H9 (cell line): Measurements from ENCODE around the gene ITGA7. TPM values are rescaled to one million over a fixed set of nuclear protein-coding genes. Genes with fewer than 3 reads are reported as not detected.

Source experiments
- DNase-seq: peaks from one replicate; pipeline ENCODE4 v3.0.0-alpha.2; 2017
- H2AFZ ChIP-seq: one replicate; pipeline ENCODE4 v1.6.1; 2013; ENCODE audit warnings: mild to moderate bottlenecking, low read length, control low read depth, moderate library complexity
- H2AK5ac ChIP-seq: 2 replicates; pipeline ENCODE4 v1.6.1; 2013; ENCODE audit warnings: low read length, control low read depth, mixed read lengths; ENCODE audit not compliant: insufficient read length
- H2BK120ac ChIP-seq: one replicate; pipeline ENCODE4 v1.6.1; 2013; ENCODE audit warnings: low read depth, mild to moderate bottlenecking, low read length, control low read depth, inconsistent platforms; ENCODE audit not compliant: poor library complexity, severe bottlenecking
- H2BK12ac ChIP-seq: 2 replicates; pipeline ENCODE4 v1.6.1; 2013; ENCODE audit warnings: low read length, control low read depth, mixed read lengths, low read depth; ENCODE audit not compliant: insufficient read length
- H2BK15ac ChIP-seq: 2 replicates; pipeline ENCODE4 v1.6.1; 2013; ENCODE audit warnings: low read depth, low read length, control low read depth
- H2BK20ac ChIP-seq: one replicate; pipeline ENCODE4 v1.6.1; 2013; ENCODE audit warnings: low read depth, mild to moderate bottlenecking, low read length, control low read depth, inconsistent platforms; ENCODE audit not compliant: poor library complexity, severe bottlenecking
- H2BK5ac ChIP-seq: 2 replicates; pipeline ENCODE4 v1.6.1; 2013; ENCODE audit warnings: low read length, control low read depth, mixed read lengths; ENCODE audit not compliant: insufficient read length
- H3K14ac ChIP-seq: 2 replicates; pipeline ENCODE4 v1.6.1; 2013; ENCODE audit warnings: low read length, control low read depth; ENCODE audit not compliant: insufficient read depth
- H3K18ac ChIP-seq: 2 replicates; pipeline ENCODE4 v1.6.1; 2013; ENCODE audit warnings: low read depth, mild to moderate bottlenecking, mixed read lengths, low read length, control low read depth; ENCODE audit not compliant: insufficient read length
- H3K23ac ChIP-seq: 2 replicates; pipeline ENCODE4 v1.6.1; 2013; ENCODE audit warnings: low read length, control low read depth, mixed read lengths, low read depth; ENCODE audit not compliant: insufficient read length
- H3K23me2 ChIP-seq: 2 replicates; pipeline ENCODE4 v1.6.1; 2013; ENCODE audit warnings: low read depth, mild to moderate bottlenecking, mixed read lengths, low read length, control low read depth; ENCODE audit not compliant: insufficient read length, poor library complexity, severe bottlenecking
- H3K27ac ChIP-seq: 2 replicates; pipeline ENCODE4 v1.5.1; 2013; ENCODE audit warnings: low read length, control low read depth, mixed read lengths, low read depth; ENCODE audit not compliant: insufficient read length
- H3K27me3 ChIP-seq: 2 replicates; pipeline ENCODE4 v1.6.1; 2013; ENCODE audit warnings: low read length, control low read depth, inconsistent platforms; ENCODE audit not compliant: insufficient read depth
- H3K4ac ChIP-seq: 2 replicates; pipeline ENCODE4 v1.6.1; 2013; ENCODE audit warnings: low read depth, mild to moderate bottlenecking, control low read depth, inconsistent platforms, low read length, moderate library complexity
- H3K4me1 ChIP-seq: 2 replicates; pipeline ENCODE4 v1.6.1; 2013; ENCODE audit warnings: low read length, control low read depth, inconsistent platforms; ENCODE audit not compliant: insufficient read depth
- H3K4me2 ChIP-seq: 2 replicates; pipeline ENCODE4 v1.6.1; 2013; ENCODE audit warnings: low read length, control low read depth, mixed read lengths; ENCODE audit not compliant: insufficient read length, insufficient read depth
- H3K56ac ChIP-seq: 2 replicates; pipeline ENCODE4 v1.6.1; 2013; ENCODE audit warnings: low read depth, mild to moderate bottlenecking, mixed read lengths, low read length, control low read depth; ENCODE audit not compliant: insufficient read length
- H3K79me1 ChIP-seq: 2 replicates; pipeline ENCODE4 v1.6.1; 2013; ENCODE audit warnings: low read depth, mild to moderate bottlenecking, moderate library complexity, low read length, control low read depth, inconsistent platforms; ENCODE audit not compliant: insufficient read depth, poor library complexity, severe bottlenecking
- H3K79me2 ChIP-seq: 2 replicates; pipeline ENCODE4 v1.6.1; 2013; ENCODE audit warnings: low read length, control low read depth, inconsistent platforms; ENCODE audit not compliant: insufficient read depth
- H3K9ac ChIP-seq: 2 replicates; pipeline ENCODE4 v1.6.1; 2013; ENCODE audit warnings: low read length, control low read depth, mixed read lengths; ENCODE audit not compliant: insufficient read length; ENCODE audit errors: extremely low read depth
- H3K9me3 ChIP-seq: one replicate; pipeline ENCODE4 v1.6.1; 2013; ENCODE audit warnings: low read depth, low read length, inconsistent platforms; ENCODE audit not compliant: control insufficient read depth
- H3T11ph ChIP-seq: one replicate; pipeline ENCODE4 v1.6.1; 2013; ENCODE audit warnings: mild to moderate bottlenecking, low read length, control low read depth, inconsistent platforms
- H4K20me1 ChIP-seq: one replicate; pipeline ENCODE4 v1.6.1; 2013; ENCODE audit not compliant: control insufficient read depth, insufficient read length, insufficient read depth
- H4K5ac ChIP-seq: 2 replicates; pipeline ENCODE4 v1.6.1; 2013; ENCODE audit warnings: low read depth, mild to moderate bottlenecking, mixed read lengths, low read length, control low read depth; ENCODE audit not compliant: insufficient read length
- H4K8ac ChIP-seq: replicated peaks from 2 replicates; pipeline ENCODE4 v1.6.1; 2013; ENCODE audit warnings: low read length, control low read depth, mixed read lengths, low read depth; ENCODE audit not compliant: insufficient read length
- H4K91ac ChIP-seq: 2 replicates; pipeline ENCODE4 v1.6.1; 2013; ENCODE audit warnings: low read depth, mild to moderate bottlenecking, moderate library complexity, mixed read lengths, low read length, control low read depth; ENCODE audit not compliant: insufficient read length
- H3K27ac Mint-ChIP-seq, 3 experiments: 2 replicates in 2 of 3; 3 replicates in 1 of 3; pipeline ENCODE4 v1.8.0; 2020 to 2021; ENCODE audit warnings: mixed read lengths in 3 of 3, mild to moderate bottlenecking in 1 of 3, moderate library complexity in 1 of 3
- H3K27me3 Mint-ChIP-seq: 2 replicates; pipeline ENCODE4 v1.8.0; 2021; ENCODE audit warnings: low read depth, mild to moderate bottlenecking, moderate library complexity, mixed read lengths
- H3K36me3 Mint-ChIP-seq, 3 experiments: 2 replicates in 2 of 3; 3 replicates in 1 of 3; pipeline ENCODE4 v1.8.0; 2020 to 2021; ENCODE audit warnings: low read depth in 3 of 3, mixed read lengths in 3 of 3; ENCODE audit not compliant: insufficient read depth in 1 of 3
- H3K4me1 Mint-ChIP-seq, 2 experiments: 2 replicates each; pipeline ENCODE4 v1.8.0; 2020; ENCODE audit warnings: mixed read lengths in 2 of 2
- H3K4me3 Mint-ChIP-seq, 2 experiments: 2 replicates in 1 of 2; 3 replicates in 1 of 2; pipeline ENCODE4 v1.8.0; 2020 to 2021; ENCODE audit warnings: mild to moderate bottlenecking in 2 of 2, mixed read lengths in 2 of 2, moderate library complexity in 1 of 2
- H3K9me3 Mint-ChIP-seq, 2 experiments: 2 replicates in 1 of 2; 3 replicates in 1 of 2; pipeline ENCODE4 v1.8.0; 2020; ENCODE audit warnings: mild to moderate bottlenecking in 2 of 2, mixed read lengths in 2 of 2, moderate library complexity in 1 of 2
- WGBS: extraction: QIAGEN DNeasy Blood & Tissue Kit; methylation state at CpG from one replicate; pipeline ENCODE4 v1.1.7; 2013; ENCODE audit warnings: missing lambda C conversion rate, low lambda C conversion rate, mixed read lengths; ENCODE audit not compliant: insufficient read length; ENCODE audit errors: extremely low coverage; 5-methylcytosine and 5-hydroxymethylcytosine counted together
- total RNA-seq: library from RNA; stranded (reverse); gene quantifications from 2 replicates; pipeline ENCODE4 v1.2.1, GENCODE V29; 2021
- TF ChIP-seq, protein P1 (sequence below): fragments of 200-600 bp; sonication (generic); conservative IDR thresholded peaks from 3 replicates; pipeline ENCODE4 v1.8.0; 2021; ENCODE audit warnings: antibody characterized with exemption, mild to moderate bottlenecking

Gene ITGA7
- total RNA-seq, 1 experiment from 2014 or later, result 119 TPM

DNA sequence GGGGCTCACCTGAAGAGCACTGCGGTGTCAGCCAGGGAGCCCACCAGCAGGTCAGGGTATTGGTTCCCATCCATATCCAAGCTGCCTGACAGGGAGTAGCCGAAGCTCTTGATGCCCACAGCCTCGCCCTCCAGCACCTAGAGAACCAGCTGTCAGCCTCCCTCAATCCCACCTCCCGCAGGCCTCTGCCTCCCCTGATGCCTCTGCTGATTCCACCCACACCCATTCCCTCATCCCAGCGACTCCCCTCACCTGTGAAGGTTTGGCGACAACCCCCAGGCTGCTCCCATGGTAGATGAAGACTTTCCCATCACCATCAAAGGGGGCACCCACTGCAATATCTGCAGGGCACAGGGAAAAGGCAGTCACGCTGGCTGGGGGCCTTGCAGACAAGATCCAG, 10.0 kb downstream of the ITGA7 start:
- Histone ChIP-seq H3K4ac (no peak overlapping the region), H3T11ph (no peak overlapping the region), H4K8ac (no peak overlapping the region), H4K5ac (no peak overlapping the region), H4K20me1 (no peaks in the 10 kb centered on the region), H3K23me2 (no peaks in the 10 kb centered on the region), H3K27me3 (no peaks in the 10 kb centered on the region; the same call in 1 of the 2 replicates), H3K9me3 (no peaks in the 10 kb centered on the region), H2BK20ac (no peak overlapping the region), H2AK5ac (no peak overlapping the region), H2BK12ac (no peak overlapping the region), H2BK120ac (no peak overlapping the region), H3K4me2 (no peak overlapping the region), H3K18ac (no peak overlapping the region), H2BK5ac (no peak overlapping the region), H2AFZ (no peak overlapping the region), H2BK15ac (no peak overlapping the region), H3K23ac (no peak overlapping the region), H3K9ac (no peak overlapping the region), H3K79me2 (no peaks in the 10 kb centered on the region), H3K56ac (no peak overlapping the region), H4K91ac (no peak overlapping the region), H3K79me1 (no peaks in the 10 kb centered on the region), H3K27ac (no peak overlapping the region), H3K14ac (no peak overlapping the region), H3K4me1 (no peaks in the 10 kb centered on the region)
- Mint-ChIP-seq H3K9me3 (no peaks in the 10 kb centered on the region), H3K27me3 (no peaks in the 10 kb centered on the region), H3K36me3 (peaks cover 28 to 51% (median 48%) of the 10 kb centered on the region in 3 experiments), H3K4me1 (no peaks in the 10 kb centered on the region), H3K4me3 (no peak overlapping the region), H3K27ac (peak overlapping the region in 2 of 3 experiments; percentile 46 to 96; a peak in 4 of 7 replicates)
- TF ChIP-seq, protein P1, sequence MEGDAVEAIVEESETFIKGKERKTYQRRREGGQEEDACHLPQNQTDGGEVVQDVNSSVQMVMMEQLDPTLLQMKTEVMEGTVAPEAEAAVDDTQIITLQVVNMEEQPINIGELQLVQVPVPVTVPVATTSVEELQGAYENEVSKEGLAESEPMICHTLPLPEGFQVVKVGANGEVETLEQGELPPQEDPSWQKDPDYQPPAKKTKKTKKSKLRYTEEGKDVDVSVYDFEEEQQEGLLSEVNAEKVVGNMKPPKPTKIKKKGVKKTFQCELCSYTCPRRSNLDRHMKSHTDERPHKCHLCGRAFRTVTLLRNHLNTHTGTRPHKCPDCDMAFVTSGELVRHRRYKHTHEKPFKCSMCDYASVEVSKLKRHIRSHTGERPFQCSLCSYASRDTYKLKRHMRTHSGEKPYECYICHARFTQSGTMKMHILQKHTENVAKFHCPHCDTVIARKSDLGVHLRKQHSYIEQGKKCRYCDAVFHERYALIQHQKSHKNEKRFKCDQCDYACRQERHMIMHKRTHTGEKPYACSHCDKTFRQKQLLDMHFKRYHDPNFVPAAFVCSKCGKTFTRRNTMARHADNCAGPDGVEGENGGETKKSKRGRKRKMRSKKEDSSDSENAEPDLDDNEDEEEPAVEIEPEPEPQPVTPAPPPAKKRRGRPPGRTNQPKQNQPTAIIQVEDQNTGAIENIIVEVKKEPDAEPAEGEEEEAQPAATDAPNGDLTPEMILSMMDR, result no peak
- no peak for DNase-seq
- WGBS, result no CpG with 5 or more reads among the region's 7 CpGs
